ENCODE data around the gene RARB. TPM values are rescaled to one million over a fixed set of nuclear protein-coding genes. Genes with fewer than 3 reads are reported as not detected.

The RARB gene
- total RNA-seq, 1 donor from 2014 or later = not detected

- intact Hi-C loops (cut with micrococcal nuclease) = no loop called here
- ChIA-PET CTCF (no interaction called here), POLR2A (no interaction called here)
- Mint-ChIP-seq H3K4me3 (no peak overlapping the region), H3K4me1 (no peaks in the 10 kb centered on the region), H3K27ac (no peak overlapping the region), H3K9me3 (no peaks in the 10 kb centered on the region), H3K27me3 (no peaks in the 10 kb centered on the region), H3K36me3 (ENCODE audit: low read depth) (no peaks in the 10 kb centered on the region)
- TF ChIP-seq CTCF (IDR thresholded peaks at IDR 0.05) = no peak
- DNase-seq = no peak
- ATAC-seq (ENCODE audit: low read depth) = no peak
Observed at GRCh38 chr3:25397150-25397549, 30.9 kb upstream of the RARB start.

- no peak for ATAC-seq (ENCODE audit: low read depth)
- ChIA-PET CTCF (no interaction called here), POLR2A (no interaction called here)
- no peak overlapping the region for H3K27ac Mint-ChIP-seq
- intact Hi-C loops (cut with micrococcal nuclease) = no loop called here
- H3K36me3 Mint-ChIP-seq (ENCODE audit: low read depth) = no peaks in the 10 kb centered on the region
- H3K27me3 Mint-ChIP-seq = no peaks in the 10 kb centered on the region
- H3K4me3 Mint-ChIP-seq = no peak overlapping the region
- TF ChIP-seq CTCF (IDR thresholded peaks at IDR 0.05) = no peak
- DNase-seq = no peak
- H3K9me3 Mint-ChIP-seq = peaks cover 3% of the 10 kb centered on the region
- no peaks in the 10 kb centered on the region for H3K4me1 Mint-ChIP-seq
Observed at GRCh38 chr3:25400587-25400986, 27.5 kb upstream of the RARB start.

- H3K4me1 Mint-ChIP-seq = no peaks in the 10 kb centered on the region
- DNase-seq = no peak
- ChIA-PET CTCF (no interaction called here), POLR2A (interaction anchor here (0.7 kb wide), 1 partner anchor 9 kb away, joined by 3 read pairs; no protein-coding TSS in a partner anchor)
- intact Hi-C loops (cut with micrococcal nuclease) = no loop called here
- no peaks in the 10 kb centered on the region for H3K36me3 Mint-ChIP-seq (ENCODE audit: low read depth)
- H3K4me3 Mint-ChIP-seq = no peak overlapping the region
- no peaks in the 10 kb centered on the region for H3K27me3 Mint-ChIP-seq
- TF ChIP-seq CTCF (IDR thresholded peaks at IDR 0.05) = no peak
- H3K9me3 Mint-ChIP-seq = peaks cover 3% of the 10 kb centered on the region
- no peak overlapping the region for H3K27ac Mint-ChIP-seq
- ATAC-seq (ENCODE audit: low read depth) = no peak
Observed at GRCh38 chr3:25403968-25404367, 24.1 kb upstream of the RARB start.

GRCh38 chr3:25404569-25404968 lies 23.5 kb upstream of the RARB start:
- ChIA-PET POLR2A (no interaction called here), CTCF (no interaction called here)

GRCh38 chr3:25405335-25405734 lies 22.7 kb upstream of the RARB start:
- no peak overlapping the region for H3K4me3 Mint-ChIP-seq
- DNase-seq (no peak), ATAC-seq (ENCODE audit: low read depth) (no peak)
- H3K27me3 Mint-ChIP-seq = no peaks in the 10 kb centered on the region
- no peak for TF ChIP-seq CTCF (IDR thresholded peaks at IDR 0.05)
- no peaks in the 10 kb centered on the region for H3K36me3 Mint-ChIP-seq (ENCODE audit: low read depth)
- intact Hi-C loops (cut with micrococcal nuclease) = no loop called here
- H3K27ac Mint-ChIP-seq = no peak overlapping the region
- H3K4me1 Mint-ChIP-seq = no peaks in the 10 kb centered on the region
- POLR2A ChIA-PET = no interaction called here
- CTCF ChIA-PET = no interaction called here
- H3K9me3 Mint-ChIP-seq = peaks cover 3% of the 10 kb centered on the region

More at GRCh38 chr3:25404569-25404968, 23.5 kb upstream of the RARB start:
- DNase-seq = no peak
- no peak for ATAC-seq (ENCODE audit: low read depth)
- no peak for TF ChIP-seq CTCF (IDR thresholded peaks at IDR 0.05)
- H3K4me1 Mint-ChIP-seq = no peaks in the 10 kb centered on the region
- H3K27me3 Mint-ChIP-seq = no peaks in the 10 kb centered on the region
- no peaks in the 10 kb centered on the region for H3K36me3 Mint-ChIP-seq (ENCODE audit: low read depth)
- H3K4me3 Mint-ChIP-seq = no peak overlapping the region
- intact Hi-C loops (cut with micrococcal nuclease) = no loop called here
- peaks cover 3% of the 10 kb centered on the region for H3K9me3 Mint-ChIP-seq
- no peak overlapping the region for H3K27ac Mint-ChIP-seq
